Thoracic aorta (tissue), 2 donors: ENCODE measurements around the gene PSD2. TPM values are rescaled to one million over a fixed set of nuclear protein-coding genes. Genes with fewer than 3 reads are reported as not detected.

Experiments
- ATAC-seq: fragments of 150-250 bp; one replicate; pipeline ENCODE4 v1.8.0; 2017; ENCODE audit warnings: low read depth; ENCODE audit not compliant: insufficient number of reproducible peaks, low FRiP score
- DNase-seq: peaks from one replicate; pipeline ENCODE4 v3.0.0-alpha.2; 2020; ENCODE audit warnings: low spot score
- H3K27ac ChIP-seq, 2 donors: fragments of 200-600 bp; sonication (generic); 1 replicate in 1 of 2; 2 replicates in 1 of 2; pipeline ENCODE4 v1.5.1; 2016; ENCODE audit warnings: mild to moderate bottlenecking in 2 of 2, moderate library complexity in 2 of 2
- H3K27me3 ChIP-seq: fragments of 200-600 bp; sonication (generic); replicated peaks from 2 replicates; pipeline ENCODE4 v1.6.0; 2016; ENCODE audit warnings: mild to moderate bottlenecking; ENCODE audit not compliant: insufficient read depth
- H3K36me3 ChIP-seq: fragments of 200-600 bp; sonication (generic); one replicate; pipeline ENCODE4 v1.5.1; 2016
- H3K4me1 ChIP-seq, 2 donors: fragments of 200-600 bp; sonication (generic); 1 replicate in 1 of 2; 2 replicates in 1 of 2; pipeline versions ENCODE4 v1.5.1 to v1.6.0; 2016; ENCODE audit warnings: low read depth in 2 of 2, mild to moderate bottlenecking in 1 of 2; ENCODE audit not compliant: control insufficient read depth in 1 of 2
- H3K4me3 ChIP-seq: fragments of 200-600 bp; sonication (generic); 2 replicates; pipeline ENCODE4 v1.5.1; 2016; ENCODE audit warnings: mild to moderate bottlenecking
- H3K9me3 ChIP-seq: fragments of 200-600 bp; sonication (generic); 2 replicates; pipeline ENCODE4 v1.5.1; 2016
- CTCF ChIP-seq: fragments of 200-600 bp; sonication (generic); IDR thresholded peaks from one replicate; pipeline ENCODE4 v1.5.1; 2019; ENCODE audit warnings: antibody characterized with exemption
- total RNA-seq, 2 donors: library from RNA; depleted of rRNA; stranded (reverse); fragments of >200 nt; gene quantifications; one replicate each; pipeline versions ENCODE4 v1.1.0 to v1.2.3, GENCODE V29; 2016

The PSD2 gene
- total RNA-seq, 2 donors from 2014 or later, result 0.14 to 0.41 TPM

GRCh38 chr5:139882961-139883539 lies 87.4 kb downstream of the PSD2 start:
- DNase-seq (no peak), ATAC-seq (no peak)
- Histone ChIP-seq H3K9me3 (no peaks in the 10 kb centered on the region), H3K27me3 (no peaks in the 10 kb centered on the region), H3K36me3 (no peaks in the 10 kb centered on the region), H3K4me3 (no peak overlapping the region), H3K4me1 (peaks cover 0 to 12% of the 10 kb centered on the region in 2 donors), H3K27ac (no peak overlapping the region)
- no peak for TF ChIP-seq CTCF

GRCh38 chr5:139884144-139884543 lies 88.5 kb downstream of the PSD2 start:
- H3K36me3 ChIP-seq, result no peaks in the 10 kb centered on the region
- H3K4me3 ChIP-seq, result no peak overlapping the region
- DNase-seq (no peak), ATAC-seq (no peak)
- H3K4me1 ChIP-seq, result peaks cover 0 to 12% of the 10 kb centered on the region in 2 donors
- H3K27ac ChIP-seq, result no peak overlapping the region
- TF ChIP-seq CTCF, result no peak
- no peaks in the 10 kb centered on the region for H3K27me3 ChIP-seq
- no peaks in the 10 kb centered on the region for H3K9me3 ChIP-seq

GRCh38 chr5:139884734-139885133 lies 89.1 kb downstream of the PSD2 start:
- Histone ChIP-seq H3K27me3 (no peaks in the 10 kb centered on the region), H3K4me3 (no peak overlapping the region), H3K27ac (no peak overlapping the region), H3K4me1 (peaks cover 0 to 12% of the 10 kb centered on the region in 2 donors), H3K36me3 (no peaks in the 10 kb centered on the region), H3K9me3 (no peaks in the 10 kb centered on the region)
- ATAC-seq (no peak), DNase-seq (no peak)
- no peak for TF ChIP-seq CTCF

- Histone ChIP-seq H3K4me1 (peaks cover 0 to 9% of the 10 kb centered on the region in 2 donors), H3K27ac (no peak overlapping the region), H3K4me3 (no peak overlapping the region), H3K36me3 (no peaks in the 10 kb centered on the region), H3K9me3 (no peaks in the 10 kb centered on the region), H3K27me3 (no peaks in the 10 kb centered on the region)
- no peak for TF ChIP-seq CTCF
- DNase-seq (no peak), ATAC-seq (no peak)
Observed at GRCh38 chr5:139885172-139885856, 89.7 kb downstream of the PSD2 start.

GRCh38 chr5:139885857-139886208 lies 90.2 kb downstream of the PSD2 start:
- DNase-seq (no peak), ATAC-seq (no peak)
- Histone ChIP-seq H3K9me3 (no peaks in the 10 kb centered on the region), H3K27me3 (no peaks in the 10 kb centered on the region), H3K27ac (no peak overlapping the region), H3K4me1 (peaks cover 0 to 4% of the 10 kb centered on the region in 2 donors), H3K36me3 (no peaks in the 10 kb centered on the region), H3K4me3 (no peak overlapping the region)
- TF ChIP-seq CTCF, result no peak
